Lung microvascular endothelial cell (primary cell): ENCODE data around the gene ALK. TPM values are rescaled to one million over a fixed set of nuclear protein-coding genes. Genes with fewer than 3 reads are reported as not detected.

ENCODE experiments used
- DNase-seq, 2 donors: peaks; one replicate each; pipeline versions ENCODE4 v3.0.0 to v3.0.0-alpha.2; 2010; ENCODE audit warnings: low read depth in 2 of 2
- total RNA-seq: library from RNA; depleted of rRNA; stranded (reverse); fragments of >200 nt; gene quantifications from 2 replicates; pipeline ENCODE4 v1.2.1, GENCODE V29; 2014

ALK gene
- total RNA-seq, 1 donor from 2014 or later: not detected

GRCh38 chr2:29160184-29160583 is 761.2 kb downstream of the ALK start:
- no peak for DNase-seq

GRCh38 chr2:29159125-29159524 is 762.3 kb downstream of the ALK start:
- no peak for DNase-seq

- DNase-seq: no peak
These were observed 764.3 kb downstream of the ALK start for GRCh38 chr2:29157131-29157530.

GRCh38 chr2:29155578-29155977 is 765.8 kb downstream of the ALK start:
- DNase-seq: no peak

GRCh38 chr2:29154610-29155009 is 766.8 kb downstream of the ALK start:
- no peak for DNase-seq

- no peak for DNase-seq
These were observed 773.4 kb downstream of the ALK start for GRCh38 chr2:29147963-29148362.

GRCh38 chr2:29146197-29146596 is 775.2 kb downstream of the ALK start:
- no peak for DNase-seq

- DNase-seq: no peak
These were observed 777.7 kb downstream of the ALK start for GRCh38 chr2:29143657-29144056.

Other genes with a start within 250 kb of the ALK start
- 83.0 and 101 TPM in 2 replicates for gene YPEL5, start 225.4 kb upstream of the ALK start, total RNA-seq